ENCODE measurements around the gene KCNJ4. TPM values are rescaled to one million over a fixed set of nuclear protein-coding genes. Genes with fewer than 3 reads are reported as not detected.

Gene KCNJ4
- total RNA-seq, 1 donor from 2014 or later = 1.7 TPM

- DNase-seq (ENCODE audit: low spot score, unreplicated experiment) = no peak
- H3K36me3 Mint-ChIP-seq (ENCODE audit: insufficient read depth) = no peaks in the 10 kb centered on the region
- no peaks in the 10 kb centered on the region for H3K9me3 Mint-ChIP-seq (ENCODE audit: low read depth)
- H3K4me1 Mint-ChIP-seq (ENCODE audit: low read depth) = no peaks in the 10 kb centered on the region
- no peak overlapping the region for H3K27ac Mint-ChIP-seq
- peaks cover 6% of the 10 kb centered on the region for H3K27me3 Mint-ChIP-seq
- no peak overlapping the region for H3K4me3 Mint-ChIP-seq (ENCODE audit: low read depth)
- TF ChIP-seq CTCF (IDR thresholded peaks at IDR 0.05; ENCODE audit: unreplicated experiment) = no peak
Observed at GRCh38 chr22:38433871-38434270, 21.1 kb downstream of the KCNJ4 start.

GRCh38 chr22:38432264-38432663, 22.7 kb downstream of the KCNJ4 start:
- no peak for TF ChIP-seq CTCF (IDR thresholded peaks at IDR 0.05; ENCODE audit: unreplicated experiment)
- H3K36me3 Mint-ChIP-seq (ENCODE audit: insufficient read depth) = no peaks in the 10 kb centered on the region
- no peak overlapping the region for H3K27ac Mint-ChIP-seq
- DNase-seq (ENCODE audit: low spot score, unreplicated experiment) = no peak
- no peaks in the 10 kb centered on the region for H3K9me3 Mint-ChIP-seq (ENCODE audit: low read depth)
- H3K27me3 Mint-ChIP-seq = peaks cover 4% of the 10 kb centered on the region
- no peaks in the 10 kb centered on the region for H3K4me1 Mint-ChIP-seq (ENCODE audit: low read depth)
- no peak overlapping the region for H3K4me3 Mint-ChIP-seq (ENCODE audit: low read depth)

GRCh38 chr22:38431266-38432010, 23.6 kb downstream of the KCNJ4 start:
- no peak for TF ChIP-seq CTCF (IDR thresholded peaks at IDR 0.05; ENCODE audit: unreplicated experiment)
- peaks cover 4% of the 10 kb centered on the region for H3K27me3 Mint-ChIP-seq
- H3K4me3 Mint-ChIP-seq (ENCODE audit: low read depth) = no peak overlapping the region
- no peaks in the 10 kb centered on the region for H3K9me3 Mint-ChIP-seq (ENCODE audit: low read depth)
- H3K4me1 Mint-ChIP-seq (ENCODE audit: low read depth) = no peaks in the 10 kb centered on the region
- no peak overlapping the region for H3K27ac Mint-ChIP-seq
- no peaks in the 10 kb centered on the region for H3K36me3 Mint-ChIP-seq (ENCODE audit: insufficient read depth)
- DNase-seq (ENCODE audit: low spot score, unreplicated experiment) = no peak

GRCh38 chr22:38429499-38430068, 25.4 kb downstream of the KCNJ4 start:
- H3K27ac Mint-ChIP-seq = no peak overlapping the region
- no peaks in the 10 kb centered on the region for H3K4me1 Mint-ChIP-seq (ENCODE audit: low read depth)
- no peak overlapping the region for H3K4me3 Mint-ChIP-seq (ENCODE audit: low read depth)
- no peaks in the 10 kb centered on the region for H3K9me3 Mint-ChIP-seq (ENCODE audit: low read depth)
- no peaks in the 10 kb centered on the region for H3K36me3 Mint-ChIP-seq (ENCODE audit: insufficient read depth)
- H3K27me3 Mint-ChIP-seq = peaks cover 2% of the 10 kb centered on the region
- DNase-seq (ENCODE audit: low spot score, unreplicated experiment) = no peak
- no peak for TF ChIP-seq CTCF (IDR thresholded peaks at IDR 0.05; ENCODE audit: unreplicated experiment)

GRCh38 chr22:38428714-38429113, 26.3 kb downstream of the KCNJ4 start:
- H3K9me3 Mint-ChIP-seq (ENCODE audit: low read depth) = no peaks in the 10 kb centered on the region
- no peak for DNase-seq (ENCODE audit: low spot score, unreplicated experiment)
- H3K36me3 Mint-ChIP-seq (ENCODE audit: insufficient read depth) = no peaks in the 10 kb centered on the region
- no peaks in the 10 kb centered on the region for H3K27me3 Mint-ChIP-seq
- no peak overlapping the region for H3K4me3 Mint-ChIP-seq (ENCODE audit: low read depth)
- H3K27ac Mint-ChIP-seq = no peak overlapping the region
- H3K4me1 Mint-ChIP-seq (ENCODE audit: low read depth) = no peaks in the 10 kb centered on the region
- TF ChIP-seq CTCF (IDR thresholded peaks at IDR 0.05; ENCODE audit: unreplicated experiment) = no peak

Data from progenitor cell of endocrine pancreas (in vitro differentiated cells).